HL-60 (cell line): ENCODE data around the gene FDX2.

Experiments
- POLR2AphosphoS5 ChIP-seq: IDR thresholded peaks from 2 replicates; pipeline ENCODE4 v1.6.1; 2012; ENCODE audit warnings: low read depth
- TF ChIP-seq, protein P1 (sequence below): IDR thresholded peaks from one replicate; pipeline ENCODE4 v1.5.1; 2011; ENCODE audit warnings: low read length, control low read depth, inconsistent platforms; ENCODE audit not compliant: insufficient read depth
- TF ChIP-seq, protein P2 (sequence below): IDR thresholded peaks from 2 replicates; pipeline ENCODE4 v1.6.1; 2012; ENCODE audit warnings: low read depth; ENCODE audit not compliant: insufficient replicate concordance

DNA sequence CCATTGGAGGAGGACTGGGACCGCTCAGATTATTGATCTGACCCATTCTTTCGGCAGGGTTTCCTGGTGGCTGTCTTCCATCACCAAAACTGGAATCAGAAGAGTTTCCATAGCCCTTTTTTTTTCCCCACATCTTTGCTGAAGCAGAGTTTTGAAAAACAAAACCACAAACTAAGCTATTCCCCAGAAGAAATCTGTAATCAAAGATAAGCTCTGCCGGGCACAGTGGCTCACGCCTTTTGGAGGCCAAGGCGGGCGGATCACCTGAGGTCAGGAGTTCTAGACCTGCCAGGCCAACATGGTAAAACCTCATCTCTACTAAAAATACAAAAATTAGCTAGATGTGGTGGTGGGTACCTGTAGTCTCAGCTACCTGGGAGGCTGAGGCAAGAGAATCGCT, 49.1 kb downstream of the FDX2 start:
- TF ChIP-seq, protein P1, sequence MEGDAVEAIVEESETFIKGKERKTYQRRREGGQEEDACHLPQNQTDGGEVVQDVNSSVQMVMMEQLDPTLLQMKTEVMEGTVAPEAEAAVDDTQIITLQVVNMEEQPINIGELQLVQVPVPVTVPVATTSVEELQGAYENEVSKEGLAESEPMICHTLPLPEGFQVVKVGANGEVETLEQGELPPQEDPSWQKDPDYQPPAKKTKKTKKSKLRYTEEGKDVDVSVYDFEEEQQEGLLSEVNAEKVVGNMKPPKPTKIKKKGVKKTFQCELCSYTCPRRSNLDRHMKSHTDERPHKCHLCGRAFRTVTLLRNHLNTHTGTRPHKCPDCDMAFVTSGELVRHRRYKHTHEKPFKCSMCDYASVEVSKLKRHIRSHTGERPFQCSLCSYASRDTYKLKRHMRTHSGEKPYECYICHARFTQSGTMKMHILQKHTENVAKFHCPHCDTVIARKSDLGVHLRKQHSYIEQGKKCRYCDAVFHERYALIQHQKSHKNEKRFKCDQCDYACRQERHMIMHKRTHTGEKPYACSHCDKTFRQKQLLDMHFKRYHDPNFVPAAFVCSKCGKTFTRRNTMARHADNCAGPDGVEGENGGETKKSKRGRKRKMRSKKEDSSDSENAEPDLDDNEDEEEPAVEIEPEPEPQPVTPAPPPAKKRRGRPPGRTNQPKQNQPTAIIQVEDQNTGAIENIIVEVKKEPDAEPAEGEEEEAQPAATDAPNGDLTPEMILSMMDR = no peak
- TF ChIP-seq POLR2AphosphoS5 = no peak
- TF ChIP-seq, protein P2, sequence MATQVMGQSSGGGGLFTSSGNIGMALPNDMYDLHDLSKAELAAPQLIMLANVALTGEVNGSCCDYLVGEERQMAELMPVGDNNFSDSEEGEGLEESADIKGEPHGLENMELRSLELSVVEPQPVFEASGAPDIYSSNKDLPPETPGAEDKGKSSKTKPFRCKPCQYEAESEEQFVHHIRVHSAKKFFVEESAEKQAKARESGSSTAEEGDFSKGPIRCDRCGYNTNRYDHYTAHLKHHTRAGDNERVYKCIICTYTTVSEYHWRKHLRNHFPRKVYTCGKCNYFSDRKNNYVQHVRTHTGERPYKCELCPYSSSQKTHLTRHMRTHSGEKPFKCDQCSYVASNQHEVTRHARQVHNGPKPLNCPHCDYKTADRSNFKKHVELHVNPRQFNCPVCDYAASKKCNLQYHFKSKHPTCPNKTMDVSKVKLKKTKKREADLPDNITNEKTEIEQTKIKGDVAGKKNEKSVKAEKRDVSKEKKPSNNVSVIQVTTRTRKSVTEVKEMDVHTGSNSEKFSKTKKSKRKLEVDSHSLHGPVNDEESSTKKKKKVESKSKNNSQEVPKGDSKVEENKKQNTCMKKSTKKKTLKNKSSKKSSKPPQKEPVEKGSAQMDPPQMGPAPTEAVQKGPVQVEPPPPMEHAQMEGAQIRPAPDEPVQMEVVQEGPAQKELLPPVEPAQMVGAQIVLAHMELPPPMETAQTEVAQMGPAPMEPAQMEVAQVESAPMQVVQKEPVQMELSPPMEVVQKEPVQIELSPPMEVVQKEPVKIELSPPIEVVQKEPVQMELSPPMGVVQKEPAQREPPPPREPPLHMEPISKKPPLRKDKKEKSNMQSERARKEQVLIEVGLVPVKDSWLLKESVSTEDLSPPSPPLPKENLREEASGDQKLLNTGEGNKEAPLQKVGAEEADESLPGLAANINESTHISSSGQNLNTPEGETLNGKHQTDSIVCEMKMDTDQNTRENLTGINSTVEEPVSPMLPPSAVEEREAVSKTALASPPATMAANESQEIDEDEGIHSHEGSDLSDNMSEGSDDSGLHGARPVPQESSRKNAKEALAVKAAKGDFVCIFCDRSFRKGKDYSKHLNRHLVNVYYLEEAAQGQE = no peak
